B cell (primary cell): Measurements from ENCODE around the gene GLIPR2. TPM values are rescaled to one million over a fixed set of nuclear protein-coding genes. Genes with fewer than 3 reads are reported as not detected.

ENCODE experiments used
- ATAC-seq: fragments of 200-7000 bp; cut with Tn5 transposase; one replicate; pipeline ENCODE4 v1.10.0; 2021; ENCODE audit warnings: low read depth, mild to moderate bottlenecking, moderate number of reproducible peaks, moderate library complexity
- CTCF ChIA-PET: fragments of 350-600 bp; sonication (Branson Sonifier 250); formaldehyde crosslinking; loops from one replicate; lab custom pipeline; 2021; ENCODE audit warnings: antibody characterized with exemption, inconsistent platforms; lab: Charles Lee
- POLR2A ChIA-PET: fragments of 350-600 bp; sonication (Branson Sonifier 250); formaldehyde crosslinking; loops from one replicate; lab custom pipeline; 2021; ENCODE audit warnings: antibody characterized with exemption; lab: Charles Lee
- DNase-seq: peaks from one replicate; pipeline ENCODE4 v3.0.0; 2013
- H2AFZ ChIP-seq: 2 replicates; pipeline ENCODE4 v1.6.1; 2012; ENCODE audit warnings: mild to moderate bottlenecking, low read depth, low read length; ENCODE audit not compliant: insufficient read depth, poor library complexity, severe bottlenecking
- H3K27ac ChIP-seq, 2 donors: 1 replicate in 1 of 2; 2 replicates in 1 of 2; pipeline ENCODE4 v1.5.1; 2012 to 2013; ENCODE audit warnings: low read length in 2 of 2, mild to moderate bottlenecking in 2 of 2, moderate library complexity in 1 of 2
- H3K27me3 ChIP-seq, 4 experiments: fragments of 200-600 bp in 1 of 4; sonication (generic) in 1 of 4; replicated peaks in 1 of 4; 1 replicate in 2 of 4; 2 replicates in 2 of 4; pipeline versions ENCODE4 v1.6.1 to v1.7.0; 2013 to 2016; ENCODE audit warnings: low read length in 3 of 4, mild to moderate bottlenecking in 2 of 4, mixed read lengths in 1 of 4, moderate library complexity in 1 of 4; ENCODE audit not compliant: insufficient read depth in 4 of 4, control insufficient read depth in 3 of 4; ENCODE audit errors: control extremely low read depth in 1 of 4
- H3K36me3 ChIP-seq, 2 experiments: replicated peaks in 1 of 2; 1 replicate in 1 of 2; 2 replicates in 1 of 2; pipeline versions ENCODE4 v1.6.1 to v1.7.1; 2013; ENCODE audit warnings: low read length in 1 of 2; ENCODE audit not compliant: insufficient read depth in 2 of 2, control insufficient read depth in 1 of 2; ENCODE audit errors: control extremely low read depth in 1 of 2, extremely low read depth in 1 of 2
- H3K4me1 ChIP-seq, 2 donors: fragments of 200-600 bp in 1 of 2; sonication (generic) in 1 of 2; 1 replicate in 1 of 2; 2 replicates in 1 of 2; pipeline versions ENCODE4 v1.5.1 to v1.6.1; 2013 to 2017; ENCODE audit warnings: low read length in 2 of 2; ENCODE audit not compliant: control insufficient read depth in 2 of 2, insufficient read depth in 2 of 2
- H3K4me2 ChIP-seq: replicated peaks from 2 replicates; pipeline ENCODE3; 2012; ENCODE audit warnings: mild to moderate bottlenecking, low read depth, low read length; ENCODE audit not compliant: poor library complexity, severe bottlenecking
- H3K4me3 ChIP-seq, 5 experiments: fragments of 200-600 bp in 1 of 5; sonication (generic) in 1 of 5; 1 replicate in 3 of 5; 2 replicates in 2 of 5; pipeline versions ENCODE4 v1.5.1 to v1.7.0; 2011 to 2016; ENCODE audit warnings: low read length in 4 of 5, mild to moderate bottlenecking in 4 of 5, low read depth in 2 of 5, control low read depth in 1 of 5, moderate library complexity in 1 of 5; ENCODE audit not compliant: insufficient read depth in 1 of 5; ENCODE audit errors: control extremely low read depth in 1 of 5, extremely low read depth in 1 of 5
- H3K79me2 ChIP-seq: fragments of 200-600 bp; sonication (generic); one replicate; pipeline ENCODE4 v1.6.0; 2016; ENCODE audit warnings: low read length; ENCODE audit not compliant: control insufficient read depth, insufficient read depth
- H3K9ac ChIP-seq: fragments of 200-600 bp; sonication (generic); 2 replicates; pipeline ENCODE4 v1.6.1; 2017; ENCODE audit warnings: mild to moderate bottlenecking, low read length, moderate library complexity
- H3K9me3 ChIP-seq, 3 donors: one replicate each; pipeline versions ENCODE4 v1.6.1 to v1.7.1; 2013; ENCODE audit warnings: low read length in 2 of 3; ENCODE audit not compliant: control insufficient read depth in 2 of 3, insufficient read depth in 1 of 3; ENCODE audit errors: control extremely low read depth in 1 of 3
- H4K20me1 ChIP-seq: 2 replicates; pipeline ENCODE4 v1.6.0; 2012; ENCODE audit warnings: mild to moderate bottlenecking, low read length; ENCODE audit not compliant: insufficient read depth, control insufficient read depth, poor library complexity, severe bottlenecking
- H3K27ac Mint-ChIP-seq: one replicate; pipeline ENCODE4 v1.8.0; 2021; ENCODE audit warnings: mixed read lengths
- H3K27me3 Mint-ChIP-seq: one replicate; pipeline ENCODE4 v1.8.0; 2021; ENCODE audit warnings: mixed read lengths
- H3K4me1 Mint-ChIP-seq: one replicate; pipeline ENCODE4 v1.8.0; 2021; ENCODE audit warnings: mixed read lengths
- H3K4me3 Mint-ChIP-seq: one replicate; pipeline ENCODE4 v1.8.0; 2021; ENCODE audit warnings: mixed read lengths
- H3K9me3 Mint-ChIP-seq: one replicate; pipeline ENCODE4 v1.8.0; 2022; ENCODE audit warnings: mixed read lengths; ENCODE audit not compliant: insufficient read depth
- CTCF ChIP-seq: fragments of 200-600 bp; IDR thresholded peaks from one replicate; pipeline ENCODE4 v1.8.0; 2022; ENCODE audit warnings: antibody characterized with exemption, mild to moderate bottlenecking
- EZH2 ChIP-seq: IDR thresholded peaks from 2 replicates; pipeline ENCODE4 v1.6.1; 2012; ENCODE audit warnings: borderline replicate concordance, low read depth, mild to moderate bottlenecking, moderate library complexity, low read length; ENCODE audit not compliant: insufficient read depth, poor library complexity, severe bottlenecking
- WGBS: methylation state at CpG from one replicate; pipeline ENCODE4 v1.1.5; 2013; ENCODE audit warnings: missing lambda C conversion rate; ENCODE audit not compliant: insufficient coverage; 5-methylcytosine and 5-hydroxymethylcytosine counted together
- intact Hi-C: fragments of 100-400 bp; cut with micrococcal nuclease; formaldehyde crosslinking; loops from one replicate; pipeline ENCODE4 v1.10.0; 2022
- polyA plus RNA-seq: library from polyadenylated mRNA; depleted of rRNA; stranded (reverse); fragments of >200 nt; gene quantifications from 2 replicates; pipeline ENCODE4 v1.2.3, GENCODE V29; 2012
- total RNA-seq, 2 donors: library from RNA; stranded (reverse); fragments of 120-200 nt in 1 of 2; gene quantifications; 1 replicate in 1 of 2; 2 replicates in 1 of 2; pipeline versions ENCODE4 v1.2.3 to v1.2.4, GENCODE V29; 2013 to 2022

GLIPR2 gene
- total and polyA plus RNA-seq, 2 donors (not counting 1 experiment from before 2014, with no cell fraction given), result 13.7 to 14.6 TPM

- no peaks in the 10 kb centered on the region for H3K4me1 Mint-ChIP-seq
- Histone ChIP-seq H2AFZ (no peak overlapping the region), H4K20me1 (no peaks in the 10 kb centered on the region), H3K4me2 (no peak overlapping the region), H3K9ac (no peak overlapping the region), H3K4me1 (no peaks in the 10 kb centered on the region), H3K4me3 (no peak overlapping the region), H3K79me2 (no peaks in the 10 kb centered on the region), H3K27me3 (no peaks in the 10 kb centered on the region), H3K36me3 (peaks cover 0 to 3% of the 10 kb centered on the region in 2 experiments), H3K9me3 (no peaks in the 10 kb centered on the region), H3K27ac (no peak overlapping the region)
- H3K4me3 Mint-ChIP-seq, result no peak overlapping the region
- intact Hi-C loops, result no loop called here
- H3K9me3 Mint-ChIP-seq, result no peaks in the 10 kb centered on the region
- no peaks in the 10 kb centered on the region for H3K27me3 Mint-ChIP-seq
- CTCF ChIA-PET, result interaction anchor here (0.8 kb wide), 1 partner anchor 17 kb away, joined by 3 read pairs; no protein-coding TSS in a partner anchor
- DNase-seq, result no peak
- TF ChIP-seq EZH2 (no peak), CTCF (no peak)
- POLR2A ChIA-PET, result interaction anchor here (1.1 kb wide), 1 partner anchor 25 kb away, joined by 3 read pairs; no protein-coding TSS in a partner anchor
- 100% methylated on average over 2 of the region's 7 CpGs for WGBS
- no peak overlapping the region for H3K27ac Mint-ChIP-seq
- no peak for ATAC-seq
These were observed 17.1 kb upstream of the GLIPR2 start for GRCh38 chr9:36119476-36119875.

GRCh38 chr9:36120705-36121104 lies 15.8 kb upstream of the GLIPR2 start:
- 100% methylated on average over 3 of the region's 4 CpGs for WGBS
- H3K27me3 ChIP-seq, result no peaks in the 10 kb centered on the region
- H3K4me2 ChIP-seq, result no peak overlapping the region
- CTCF ChIA-PET, result interaction anchor here (0.9 kb wide), 1 partner anchor 43 kb away, joined by 3 read pairs; no protein-coding TSS in a partner anchor
- ATAC-seq, result no peak
- no peak overlapping the region for H3K9ac ChIP-seq
- H3K9me3 ChIP-seq, result no peaks in the 10 kb centered on the region
- no peak overlapping the region for H2AFZ ChIP-seq
- TF ChIP-seq CTCF, result no peak
- TF ChIP-seq EZH2, result no peak
- DNase-seq, result no peak
- no peak overlapping the region for H3K4me3 Mint-ChIP-seq
- no peaks in the 10 kb centered on the region for H3K4me1 ChIP-seq
- intact Hi-C loops, result no loop called here
- H3K79me2 ChIP-seq, result no peaks in the 10 kb centered on the region
- no peak overlapping the region for H3K27ac ChIP-seq
- no peaks in the 10 kb centered on the region for H3K4me1 Mint-ChIP-seq
- no peak overlapping the region for H3K4me3 ChIP-seq
- POLR2A ChIA-PET, result no interaction called here
- no peak overlapping the region for H3K27ac Mint-ChIP-seq
- H4K20me1 ChIP-seq, result no peaks in the 10 kb centered on the region
- H3K9me3 Mint-ChIP-seq, result no peaks in the 10 kb centered on the region
- H3K36me3 ChIP-seq, result peaks cover 0 to 3% of the 10 kb centered on the region in 2 experiments
- H3K27me3 Mint-ChIP-seq, result no peaks in the 10 kb centered on the region
